Measurements from ENCODE around the gene CLTCL1.

DNA sequence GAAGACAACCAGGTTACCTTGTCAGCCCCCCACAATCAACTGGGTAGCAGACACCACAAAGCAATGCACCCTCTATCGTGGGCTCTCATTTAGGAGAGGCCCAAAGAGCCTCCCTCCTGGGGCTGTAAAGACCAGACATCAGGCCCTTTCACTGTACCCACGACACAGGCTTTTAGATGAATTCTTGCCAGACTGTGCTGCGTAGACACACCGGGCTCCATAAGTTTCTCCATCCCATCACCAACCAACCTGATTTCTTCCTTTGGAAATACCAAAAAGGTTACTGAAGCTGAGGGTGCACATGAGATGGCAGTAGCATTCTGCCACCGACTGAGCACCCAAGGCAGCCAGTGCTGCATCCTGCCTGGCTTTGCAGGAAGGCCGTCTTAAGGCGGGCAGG is 66.5 kb downstream of the CLTCL1 start:
- no peak for TF ChIP-seq CTCF (IDR thresholded peaks at IDR 0.05)
- TF ChIP-seq POLR2A (IDR thresholded peaks at IDR 0.05) = no peak

All from heart left ventricle (tissue), 13 donors.